ENCODE data around the gene ATAD2B.
"Not testable (repeated sequence)": the region's sequence is repeated elsewhere in the genome, so short reads cannot be mapped to it uniquely, and the experiment has no call there.

Gene ATAD2B

DNA sequence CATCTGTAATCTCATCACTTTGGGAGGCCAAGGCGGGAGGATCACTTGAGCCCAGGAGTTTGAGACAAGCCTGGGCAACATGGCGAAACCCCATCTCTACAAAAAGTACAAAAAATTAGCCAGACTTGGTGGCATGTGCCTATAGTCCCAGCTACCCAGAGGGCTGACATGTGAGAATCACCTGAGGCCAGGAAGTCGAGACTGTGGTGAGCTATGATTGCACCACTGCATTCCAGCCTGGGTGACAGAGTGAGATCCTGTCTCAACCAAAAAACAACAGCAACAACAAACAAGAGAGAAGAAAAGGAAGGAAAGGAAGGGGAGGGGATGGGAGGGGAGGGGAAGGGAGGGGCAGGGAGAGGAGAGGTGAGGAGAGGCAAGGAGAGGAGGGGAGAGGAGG, 203.9 kb downstream of the ATAD2B start:
- not testable (repeated sequence) for DNase-seq

DNA sequence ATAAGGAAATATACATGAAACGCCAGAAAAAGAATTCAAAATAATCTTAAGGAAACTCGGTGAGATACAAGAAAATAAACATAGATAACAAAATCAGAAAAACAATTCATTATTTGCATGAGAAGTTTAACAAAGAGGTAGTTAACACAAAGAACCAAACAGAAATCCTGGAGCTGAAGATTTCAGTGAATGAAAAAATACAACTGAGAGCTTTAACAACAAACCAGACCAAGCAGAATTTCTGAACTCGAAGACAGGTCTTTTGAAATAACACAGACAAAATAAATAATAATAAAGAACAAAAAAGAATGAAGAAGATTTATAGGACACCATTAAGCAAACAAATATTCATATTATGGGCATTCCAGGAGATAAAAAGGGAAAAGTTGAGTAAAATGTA, 204.7 kb downstream of the ATAD2B start:
- DNase-seq: no peak

DNA sequence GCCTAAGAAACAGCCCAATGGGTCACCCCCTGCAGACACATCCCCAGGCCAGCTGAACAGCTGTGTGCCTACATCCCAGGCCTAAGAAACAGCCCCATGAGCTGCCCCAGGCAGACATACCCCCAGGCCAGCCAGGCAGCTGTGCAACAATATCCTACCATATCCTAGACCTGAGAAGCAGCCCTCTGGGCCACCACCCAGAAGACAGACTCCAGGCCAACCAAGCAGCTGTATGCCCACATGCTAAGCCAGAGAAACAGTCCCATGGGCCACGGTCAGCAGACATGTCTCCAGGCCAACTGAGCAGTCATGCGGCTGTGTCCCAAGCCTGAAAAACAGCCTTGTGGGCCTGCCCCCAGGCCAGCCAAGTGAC, 205.5 kb downstream of the ATAD2B start:
- DNase-seq: no peak

DNA sequence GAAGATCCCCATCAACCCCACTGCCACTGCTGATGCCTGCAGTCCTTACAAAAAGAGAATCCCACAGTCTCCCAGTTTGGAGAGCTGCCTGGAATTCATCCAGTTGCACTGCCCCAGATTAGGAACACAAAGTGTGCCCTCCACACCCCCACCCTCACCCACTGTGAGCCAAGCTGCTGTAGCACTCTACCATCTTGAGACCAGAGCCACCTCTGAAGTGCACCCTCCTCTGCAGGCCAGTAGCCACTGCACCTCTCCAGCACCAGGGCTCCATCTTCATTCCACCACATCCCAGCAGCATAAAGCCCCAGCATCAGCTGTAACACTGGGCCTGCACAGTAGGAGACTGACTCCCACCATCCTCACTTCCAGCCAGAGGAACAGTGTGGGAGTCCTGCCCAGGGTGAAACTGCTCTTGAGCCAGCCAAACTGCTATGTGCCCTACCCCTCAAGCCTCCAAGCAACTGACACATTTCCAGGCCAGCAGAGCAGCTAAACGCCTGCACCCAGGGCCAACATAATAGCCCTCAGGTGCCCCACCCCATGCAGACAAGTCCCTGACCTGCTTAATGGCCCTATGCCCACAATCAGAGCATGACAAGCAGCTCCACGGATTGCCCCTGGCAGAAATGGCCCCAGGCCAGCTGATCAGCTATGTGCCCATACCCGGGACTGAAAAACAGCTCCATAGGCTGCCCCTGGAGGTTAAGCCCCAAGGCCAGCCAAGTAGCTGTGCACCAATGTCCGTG, 206.0 kb downstream of the ATAD2B start:
- DNase-seq: no peak

DNA sequence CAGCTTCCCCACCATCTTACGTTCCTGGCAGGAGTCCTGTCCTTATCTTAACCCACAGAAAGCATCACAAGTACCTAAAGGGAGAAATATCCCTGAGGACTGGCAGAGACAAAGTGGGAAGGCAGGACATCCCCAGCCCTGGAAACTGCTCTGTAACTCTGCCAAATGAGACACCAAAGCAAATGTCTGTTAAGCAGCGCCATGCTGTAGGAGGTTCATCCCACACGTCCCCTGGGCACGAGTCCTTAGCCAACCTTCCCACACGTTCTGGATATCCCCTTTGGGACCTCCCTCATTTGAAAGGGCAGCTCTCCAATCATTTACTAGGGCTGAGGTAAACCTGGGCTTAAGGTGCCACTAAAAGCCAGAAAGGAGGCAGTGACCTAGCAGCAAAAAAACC, 207.2 kb downstream of the ATAD2B start:
- DNase-seq: no peak

DNA sequence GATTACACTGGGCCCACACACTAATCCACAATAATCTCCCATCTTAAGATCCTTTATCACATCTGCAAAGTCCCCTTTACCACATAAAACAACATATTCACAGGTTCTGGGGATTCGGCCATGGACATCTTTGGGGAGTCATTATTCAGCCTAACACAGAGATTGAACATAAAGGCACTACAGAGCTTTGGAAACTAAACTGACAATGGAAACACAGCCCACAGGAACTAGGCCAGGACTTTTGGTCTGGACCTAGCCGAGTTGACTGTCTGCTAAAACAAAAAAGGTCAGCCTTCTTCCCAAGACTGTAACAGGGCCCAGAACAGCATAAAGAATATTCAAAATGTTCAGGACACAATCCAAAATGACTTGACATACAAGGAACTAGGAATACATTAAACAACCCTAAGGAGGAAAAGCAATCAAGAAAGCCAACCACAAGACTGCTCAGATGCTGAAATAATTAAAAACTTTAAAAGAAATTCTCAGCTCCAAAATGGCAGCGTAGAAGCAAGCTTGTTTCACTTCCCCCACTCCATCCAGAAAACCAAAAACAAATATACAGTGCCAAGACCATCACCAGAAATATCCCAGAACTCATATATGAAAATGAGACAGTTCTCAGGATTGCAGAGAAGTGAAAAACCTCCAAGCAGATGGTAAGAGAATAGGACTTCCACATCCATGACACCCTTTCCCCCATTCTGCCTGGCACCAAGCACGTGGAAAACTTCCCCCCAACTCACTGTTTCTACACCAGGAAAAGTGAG, 207.8 kb downstream of the ATAD2B start:
- no peak for DNase-seq

DNA sequence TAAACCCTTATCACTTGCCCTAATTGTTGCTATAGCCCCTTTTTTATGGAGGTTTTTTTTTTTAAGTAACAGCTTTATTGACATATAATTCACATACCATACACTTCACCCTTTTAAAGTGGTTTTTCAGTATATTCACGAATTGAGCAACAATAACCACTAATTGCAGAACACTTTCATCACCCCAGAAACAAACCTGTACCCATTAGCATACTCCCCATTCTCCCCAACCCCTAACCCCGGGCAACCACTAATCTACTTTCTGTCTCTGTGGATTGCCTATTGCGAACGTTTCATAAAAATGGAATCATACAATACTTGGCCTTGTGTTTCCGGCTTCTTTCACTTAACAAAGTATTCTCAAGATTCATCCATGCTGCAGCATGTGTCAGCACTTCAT, 213.6 kb downstream of the ATAD2B start:
- DNase-seq: no peak

DNA sequence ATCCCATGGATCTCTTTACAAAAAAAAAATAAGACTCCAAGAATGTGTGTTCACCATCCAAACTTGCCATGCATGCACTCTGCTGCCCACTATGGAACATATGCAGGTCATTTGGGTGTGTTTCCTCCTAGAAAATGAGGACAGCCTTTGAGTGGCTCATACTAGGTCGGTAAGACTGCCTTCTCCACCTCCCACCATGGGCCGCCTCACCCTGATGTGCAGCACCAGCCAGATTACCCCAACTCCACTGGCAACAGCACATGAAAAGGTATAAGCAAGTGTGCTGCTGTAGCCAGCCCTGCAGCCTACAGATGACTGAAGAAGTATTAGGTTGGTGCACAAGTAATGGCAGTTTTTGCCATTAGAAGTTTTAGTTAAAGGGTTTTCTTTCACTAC, 214.2 kb downstream of the ATAD2B start:
- no peak for DNase-seq

DNA sequence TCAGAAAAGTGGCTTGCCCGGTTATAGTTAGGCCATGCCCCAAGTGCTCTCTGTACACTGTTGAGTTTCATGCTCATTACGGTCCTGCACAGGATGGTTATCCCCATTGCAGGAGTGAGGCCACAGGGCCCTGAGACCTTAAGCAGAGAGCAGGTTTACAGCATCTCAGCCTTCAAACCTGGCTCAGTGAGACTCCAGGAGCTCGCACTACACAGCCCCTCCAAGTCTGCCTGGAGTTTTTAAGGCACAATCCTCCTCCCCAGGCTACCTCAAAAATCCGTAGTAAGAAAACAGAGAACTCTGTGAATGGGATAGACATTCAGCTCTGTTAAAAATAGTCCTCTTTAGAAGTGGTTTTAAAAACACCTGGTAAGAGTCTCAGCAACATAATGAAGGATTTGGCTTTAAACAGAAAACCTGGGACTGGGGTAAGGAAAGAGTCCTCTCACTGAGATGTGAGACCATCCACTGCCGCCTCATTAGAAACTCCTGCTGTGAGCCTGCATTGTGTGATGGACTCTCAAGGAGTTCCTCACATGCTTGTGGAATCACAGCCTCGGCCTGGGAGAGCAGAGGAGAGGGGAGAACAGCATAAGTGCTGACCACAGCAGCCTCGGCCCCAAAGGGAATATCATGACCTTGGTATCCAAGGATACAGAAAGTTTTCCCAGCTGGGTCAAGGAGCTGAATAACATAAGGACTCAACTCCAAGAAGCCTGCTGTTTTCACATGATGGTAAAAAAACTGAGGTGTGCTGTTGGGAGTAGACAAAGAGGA, 214.8 kb downstream of the ATAD2B start:
- peak; percentile 76 for DNase-seq

DNA sequence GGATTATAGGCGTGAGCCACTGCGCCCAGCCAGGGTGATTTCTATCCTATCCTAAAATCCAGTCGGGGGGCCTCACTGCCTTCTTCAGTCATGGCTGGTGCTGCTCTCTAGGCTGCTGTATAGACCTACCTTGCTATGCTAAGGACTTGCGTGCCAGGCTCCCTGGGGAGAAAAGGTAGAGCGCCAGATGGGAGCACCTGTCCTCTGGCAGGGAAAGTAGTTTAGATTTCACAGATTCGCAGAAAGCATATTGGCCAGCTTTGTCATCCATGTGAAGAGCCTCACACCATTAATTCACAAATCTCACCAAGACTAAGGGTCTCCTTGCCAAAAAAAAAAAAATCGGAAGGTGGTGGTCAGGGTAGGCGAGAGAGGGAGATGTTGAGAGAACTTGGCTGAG, 217.6 kb downstream of the ATAD2B start:
- no peak for DNase-seq

DNA sequence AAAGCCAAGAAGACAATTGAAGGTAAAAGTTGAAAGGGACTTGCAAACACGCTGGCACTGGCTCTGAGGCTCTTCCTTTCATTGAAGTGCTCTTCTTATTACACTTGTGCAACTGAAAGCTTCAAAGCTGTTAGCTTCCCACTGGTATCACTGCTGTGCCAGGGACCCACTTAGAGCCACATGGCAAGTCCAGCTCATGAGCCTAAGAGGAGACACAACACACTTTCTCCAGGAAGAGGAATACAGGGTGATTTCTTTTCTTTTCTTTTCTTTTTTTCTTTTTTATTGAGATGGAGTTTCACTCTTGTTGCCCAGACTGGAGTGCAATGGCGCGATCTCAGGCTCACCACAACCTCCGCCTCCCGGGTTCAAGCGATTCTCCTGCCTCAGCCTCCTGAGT, 218.2 kb downstream of the ATAD2B start:
- peak; percentile 46 for DNase-seq

DNA sequence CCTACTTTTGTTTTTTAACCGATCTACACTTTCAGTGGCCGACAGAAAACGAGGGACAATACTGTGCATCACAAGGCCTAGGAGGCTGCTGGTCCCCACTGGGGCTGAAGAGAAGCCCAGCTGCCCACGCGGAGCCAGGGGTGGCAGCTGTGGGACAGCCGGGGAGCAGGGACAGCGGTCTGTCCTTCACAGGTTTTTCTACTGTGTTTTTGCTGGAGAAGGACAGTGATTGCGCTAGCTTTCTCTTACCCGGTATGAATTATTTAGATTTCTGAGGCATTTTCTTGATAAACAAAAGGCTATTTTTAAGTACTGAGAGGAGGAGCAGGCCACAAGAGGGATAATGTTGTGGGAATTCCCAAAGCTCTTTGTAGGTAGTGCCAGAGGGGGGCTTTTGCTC, 219.8 kb downstream of the ATAD2B start:
- DNase-seq: no peak

DNA sequence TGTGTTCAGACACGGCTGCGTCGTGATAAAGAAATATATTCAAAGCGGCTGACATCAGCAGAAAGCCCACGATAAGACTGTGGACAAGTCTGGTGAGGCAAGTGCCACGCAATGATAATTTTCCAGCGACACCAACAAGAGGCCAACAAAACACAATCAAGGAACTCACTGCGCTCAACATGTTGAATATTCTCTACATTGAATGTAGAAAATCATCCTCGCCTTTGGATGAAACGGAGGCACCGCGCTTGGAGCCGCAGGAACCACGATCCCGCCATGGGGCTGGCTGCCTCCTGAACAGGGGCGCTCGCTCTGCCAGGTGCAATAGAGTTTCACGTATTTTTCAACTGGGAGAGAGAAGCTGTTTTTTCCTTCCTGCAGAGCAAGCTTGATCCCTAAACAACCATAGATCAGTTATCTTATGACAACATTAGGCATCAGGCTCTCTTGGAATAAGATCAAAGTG, 220.3 kb downstream of the ATAD2B start:
- no peak for DNase-seq

DNA sequence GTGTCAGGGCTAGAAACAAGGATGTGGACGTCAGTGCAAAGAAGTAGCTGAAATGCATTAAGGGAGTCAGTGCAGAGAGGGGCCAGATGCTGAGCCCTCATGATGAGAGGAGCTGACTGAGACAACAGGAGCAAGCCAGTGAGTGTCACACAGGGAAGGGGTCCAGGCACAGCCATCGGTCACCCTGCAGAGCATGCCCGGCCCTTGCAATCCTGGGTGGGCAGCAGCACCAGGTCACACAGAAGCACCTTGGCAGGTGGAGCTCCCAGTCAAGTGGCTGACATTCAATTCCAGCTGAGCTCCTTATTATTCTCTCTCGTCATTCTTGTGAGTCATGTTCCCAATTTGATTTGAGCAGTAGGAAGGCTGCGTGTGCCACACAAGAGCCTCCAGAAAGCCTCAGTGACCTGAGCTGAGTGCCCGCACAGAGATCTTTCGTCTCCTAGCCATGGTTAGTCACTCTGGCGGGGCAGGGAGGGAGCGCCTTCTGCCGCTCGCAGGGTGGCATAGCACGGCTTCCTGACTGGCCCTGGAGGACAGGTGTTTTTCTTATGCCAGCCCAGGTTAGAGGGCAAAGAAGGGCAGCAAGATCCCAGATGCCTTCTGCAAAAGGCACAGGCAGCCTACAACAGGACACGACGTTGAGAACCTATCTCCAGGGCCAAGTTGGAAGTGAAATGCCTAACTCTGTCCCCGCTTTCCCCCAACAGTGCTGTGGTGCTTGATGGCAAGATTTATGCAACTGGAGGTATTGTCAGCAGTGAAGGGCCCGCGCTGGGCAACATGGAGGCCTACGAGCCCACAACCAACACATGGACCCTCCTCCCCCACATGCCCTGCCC, 220.9 kb downstream of the ATAD2B start:
- peak; percentile 10 for DNase-seq

DNA sequence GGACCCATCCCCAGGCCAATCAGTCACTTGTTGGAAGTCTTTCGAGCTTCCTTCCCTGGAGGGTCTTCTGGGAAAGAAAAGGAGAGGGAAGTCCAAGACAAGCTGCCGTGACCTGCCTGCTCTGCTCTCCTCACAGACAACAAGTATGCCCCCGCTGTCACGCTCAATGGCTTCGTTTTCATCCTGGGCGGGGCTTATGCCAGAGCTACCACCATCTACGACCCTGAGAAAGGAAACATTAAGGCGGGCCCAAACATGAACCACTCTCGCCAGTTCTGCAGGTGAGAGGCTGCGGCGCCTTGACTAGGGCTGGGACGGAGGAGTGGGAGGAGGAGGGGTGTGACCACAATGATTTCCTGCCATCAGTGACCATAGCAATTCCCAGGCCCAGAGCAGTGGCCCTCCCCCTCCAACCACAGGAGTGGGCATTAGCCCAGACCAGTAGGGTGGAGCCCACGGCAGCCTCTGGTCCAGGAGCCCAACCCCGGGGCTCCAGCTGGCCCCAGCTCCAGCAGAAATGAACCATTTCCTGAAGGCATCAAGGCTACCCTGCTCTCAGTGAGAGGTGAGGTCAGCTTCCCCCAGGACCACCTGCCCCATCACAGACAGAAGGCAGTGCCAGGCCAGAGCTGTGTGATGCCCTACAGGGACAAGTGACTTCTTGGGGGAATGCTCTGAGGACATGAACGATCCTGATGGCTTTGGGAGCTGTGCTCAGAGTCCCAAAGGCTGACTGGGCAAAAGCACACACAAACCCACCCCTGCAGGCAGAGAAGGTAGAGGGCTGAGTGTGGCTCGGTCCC, 223.1 kb downstream of the ATAD2B start:
- DNase-seq: no peak

DNA sequence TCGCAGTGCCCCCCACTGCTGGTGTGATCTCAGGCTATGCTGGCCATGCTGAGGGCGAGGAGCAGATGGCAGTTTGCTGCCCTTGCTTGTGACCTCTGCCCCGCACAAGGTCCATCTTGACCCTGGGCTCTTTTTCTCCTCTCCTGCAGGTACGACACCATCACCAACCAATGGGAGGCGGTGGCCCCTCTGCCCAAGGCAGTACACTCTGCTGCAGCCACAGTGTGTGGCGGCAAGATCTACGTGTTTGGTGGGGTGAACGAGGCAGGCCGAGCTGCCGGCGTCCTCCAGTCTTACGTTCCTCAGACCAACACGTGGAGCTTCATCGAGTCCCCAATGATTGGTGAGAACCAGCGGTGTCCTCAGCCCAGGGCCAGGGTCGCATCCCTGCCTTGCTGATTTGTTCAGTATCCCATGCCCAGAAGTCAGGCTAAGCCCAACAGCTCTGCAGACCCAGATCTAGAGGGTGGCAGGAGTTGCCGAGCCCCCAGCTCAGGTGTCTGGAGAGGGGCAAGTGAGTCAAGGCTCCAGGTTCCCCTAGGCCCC, 223.8 kb downstream of the ATAD2B start:
- DNase-seq: no peak

DNA sequence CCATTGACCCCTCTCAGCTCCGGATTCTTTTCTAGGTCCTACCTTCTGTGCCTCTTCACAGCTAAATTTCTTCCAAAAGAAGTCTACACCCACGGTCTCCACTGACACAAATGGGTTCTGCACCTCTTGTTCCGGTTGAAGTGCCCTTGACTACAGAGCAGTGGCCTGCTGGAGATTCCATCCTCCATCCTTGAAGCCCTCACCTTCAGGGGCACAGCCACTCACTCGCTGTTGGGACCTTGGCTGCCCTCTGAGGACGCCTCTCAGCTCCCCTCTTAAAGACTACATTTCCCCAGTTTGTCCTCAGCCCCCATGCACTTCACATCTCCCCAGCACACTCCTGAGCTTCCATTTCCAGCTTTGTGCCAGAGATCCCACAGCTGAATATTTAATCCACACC, 226.3 kb downstream of the ATAD2B start:
- DNase-seq: no peak

DNA sequence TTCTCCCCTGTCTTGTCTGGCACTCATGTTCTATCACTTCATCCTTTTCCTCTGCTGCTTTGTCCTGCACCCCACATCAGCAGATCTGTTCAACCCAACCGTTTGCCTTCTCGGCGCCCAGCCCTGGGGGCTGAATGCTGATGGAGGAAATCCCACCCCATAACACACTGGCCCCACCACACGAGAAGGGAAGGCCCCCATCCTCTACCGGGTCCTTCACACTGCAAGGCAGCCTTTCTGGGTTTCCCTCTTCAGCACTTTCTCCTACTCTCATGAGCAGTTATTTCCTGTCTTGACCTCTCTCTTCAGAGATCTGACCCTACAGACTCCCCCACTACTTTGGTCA, 227.4 kb downstream of the ATAD2B start:
- no peak for DNase-seq

DNA sequence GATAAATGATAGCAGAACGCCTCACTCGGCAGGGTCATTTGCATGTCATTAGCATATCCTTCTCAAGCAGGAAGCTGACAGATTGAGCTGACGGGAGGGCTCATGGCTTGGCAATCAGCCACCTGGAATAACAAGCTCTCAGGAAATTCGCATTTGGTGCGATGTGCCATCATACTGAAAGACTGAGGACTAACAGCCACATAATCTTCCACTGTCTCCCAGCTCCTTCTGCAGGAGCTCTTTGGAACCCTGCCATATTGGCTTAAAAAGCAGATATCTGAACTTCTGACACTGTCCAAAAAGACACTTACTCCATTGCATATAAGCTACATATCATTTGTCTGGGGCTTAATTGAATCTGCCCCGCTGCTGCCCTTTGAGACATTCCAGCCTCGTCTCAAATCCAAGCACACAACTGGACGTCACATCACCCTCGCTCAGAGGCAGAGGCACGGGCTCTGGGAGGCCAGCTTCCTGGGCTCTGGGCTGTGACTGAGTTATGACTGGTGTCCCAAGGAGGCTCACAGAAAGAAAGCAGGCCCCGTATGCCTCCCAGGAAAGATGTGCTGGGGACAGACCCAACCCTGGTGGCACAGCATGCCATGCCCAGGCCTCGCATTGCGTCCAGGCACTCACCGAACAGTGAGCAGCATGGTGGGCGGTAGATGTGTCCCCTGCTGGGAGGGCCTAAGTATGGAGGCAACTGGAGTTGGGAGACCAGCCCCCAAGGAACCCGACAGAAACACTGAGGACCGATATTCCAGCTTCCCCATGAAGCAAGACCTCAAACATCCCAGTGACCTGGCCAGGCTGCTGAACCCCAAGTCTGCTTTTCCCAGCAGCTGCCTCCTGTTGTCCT, 228.0 kb downstream of the ATAD2B start:
- DNase-seq: no peak
